Measurements from ENCODE around the gene REEP1. TPM values are rescaled to one million over a fixed set of nuclear protein-coding genes. Genes with fewer than 3 reads are reported as not detected.

REEP1 gene
- total RNA-seq, 1 donor from 2014 or later: 14.5 TPM

DNA sequence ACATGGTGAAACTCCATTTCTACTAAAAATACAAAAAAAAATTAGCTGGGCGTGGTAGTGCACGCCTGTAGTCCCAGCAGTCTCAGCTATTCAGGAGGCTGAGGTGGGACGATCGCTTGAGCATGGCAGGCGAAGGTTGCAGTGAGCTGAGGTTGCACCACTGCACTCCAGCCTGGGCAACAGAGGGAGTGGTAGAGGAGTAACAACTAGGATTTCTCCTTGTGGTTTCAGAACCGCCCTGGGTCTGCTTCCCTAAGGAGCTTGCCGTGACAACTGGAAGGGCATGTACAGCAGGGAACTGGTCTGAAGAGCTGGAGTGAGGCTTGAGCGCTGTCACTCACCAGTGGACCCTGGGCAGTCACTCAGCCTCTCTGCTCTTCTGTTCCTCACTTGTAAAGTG is 29.1 kb downstream of the REEP1 start:
- DNase-seq (ENCODE audit: low read depth in 2 of 2): no peak

DNA sequence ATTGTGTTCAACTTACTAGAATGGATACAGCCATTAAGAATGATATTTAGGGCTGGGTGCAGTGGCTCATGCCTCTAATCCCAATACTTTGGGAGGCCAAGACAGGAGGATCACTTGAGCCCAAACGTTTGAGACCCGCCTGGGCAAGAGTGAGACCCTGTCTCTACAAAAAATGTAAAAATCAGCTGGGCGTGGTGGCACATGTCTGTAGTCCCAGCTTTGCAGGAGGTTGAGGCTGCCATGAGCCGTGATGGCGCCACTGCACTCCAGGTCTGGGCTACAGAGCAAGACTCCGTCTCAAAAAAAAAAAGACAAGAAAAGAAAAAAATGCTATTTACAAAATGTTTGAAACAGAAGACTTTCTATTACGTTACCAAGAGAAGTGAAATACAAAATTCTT is 30.0 kb downstream of the REEP1 start:
- no peak for DNase-seq (ENCODE audit: low read depth in 2 of 2)

- no peak for DNase-seq (ENCODE audit: low read depth in 2 of 2)
Measured at GRCh38 chr2:86305915-86306254, 31.5 kb downstream of the REEP1 start.

GRCh38 chr2:86305195-86305914 is 32.1 kb downstream of the REEP1 start:
- DNase-seq (ENCODE audit: low read depth in 2 of 2): no peak

GRCh38 chr2:86304416-86304815 is 33.0 kb downstream of the REEP1 start:
- DNase-seq (ENCODE audit: low read depth in 2 of 2): no peak

- DNase-seq (ENCODE audit: low read depth in 2 of 2): no peak
Measured at GRCh38 chr2:86302320-86302719, 35.1 kb downstream of the REEP1 start.

DNA sequence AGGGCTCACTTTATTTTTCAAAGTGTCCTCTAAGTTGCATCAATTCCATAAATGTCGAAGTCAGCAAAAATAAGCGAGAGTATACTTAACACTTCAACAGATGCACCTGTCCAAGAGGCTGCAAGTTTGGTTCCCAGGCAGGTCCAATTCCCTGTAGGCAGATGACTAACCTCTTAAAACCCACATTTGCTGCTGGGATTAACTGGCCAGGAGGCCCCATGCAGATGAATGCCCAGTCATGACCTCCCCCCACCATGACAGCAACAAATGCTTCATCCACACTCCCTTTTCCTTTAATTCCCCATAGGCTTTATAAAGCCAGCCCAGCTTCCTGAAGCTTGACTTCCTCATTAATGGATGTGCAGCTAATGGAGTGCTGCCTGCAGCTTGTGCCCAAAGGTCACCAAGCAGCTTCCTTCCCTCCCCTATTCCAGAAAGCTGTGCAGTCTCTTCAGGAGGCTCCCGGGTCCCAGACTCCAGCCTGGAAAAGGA is 35.7 kb downstream of the REEP1 start:
- peak; percentile 28 to 52 for DNase-seq (ENCODE audit: low read depth in 2 of 2)

DNA sequence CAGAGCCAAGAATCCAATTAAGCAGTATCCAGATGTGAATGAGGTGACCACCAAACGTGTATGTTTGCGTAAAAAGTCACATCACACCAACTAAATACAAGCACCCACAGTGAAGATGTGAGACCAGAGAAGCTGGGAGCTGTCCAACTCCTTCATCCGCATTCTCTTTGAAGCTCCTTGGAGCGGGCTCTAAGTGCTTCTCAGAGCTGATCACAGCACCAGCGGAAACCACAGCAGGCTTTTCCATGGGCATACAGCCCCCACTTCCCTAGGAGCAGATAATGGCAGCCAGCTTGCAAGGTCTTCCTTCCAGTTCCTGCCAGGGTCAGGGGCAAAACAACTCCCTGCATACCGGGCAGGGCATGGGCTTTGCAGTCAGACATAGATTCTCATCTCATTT is 36.4 kb downstream of the REEP1 start:
- DNase-seq (ENCODE audit: low read depth in 2 of 2): peak; percentile 7 to 54

DNA sequence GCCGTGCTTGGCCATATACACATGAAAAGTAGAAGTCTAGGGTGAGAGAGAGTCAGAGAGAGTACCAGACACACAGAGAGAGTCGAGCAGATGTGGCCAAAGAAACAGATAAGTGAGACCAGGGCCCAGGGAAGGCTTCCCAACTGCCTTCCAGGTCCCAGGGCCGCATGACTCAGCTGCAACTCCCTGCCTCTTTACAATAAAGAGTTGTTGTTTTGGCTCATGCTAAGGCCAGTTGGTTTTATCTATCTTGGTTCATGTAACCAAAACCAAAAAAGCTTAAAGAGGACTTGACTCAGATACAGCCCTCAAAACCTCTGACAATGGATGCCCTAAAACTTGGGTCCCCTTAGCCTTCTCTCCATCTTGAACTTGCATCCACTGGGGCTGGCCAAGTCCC is 36.9 kb downstream of the REEP1 start:
- no peak for DNase-seq (ENCODE audit: low read depth in 2 of 2)

DNA sequence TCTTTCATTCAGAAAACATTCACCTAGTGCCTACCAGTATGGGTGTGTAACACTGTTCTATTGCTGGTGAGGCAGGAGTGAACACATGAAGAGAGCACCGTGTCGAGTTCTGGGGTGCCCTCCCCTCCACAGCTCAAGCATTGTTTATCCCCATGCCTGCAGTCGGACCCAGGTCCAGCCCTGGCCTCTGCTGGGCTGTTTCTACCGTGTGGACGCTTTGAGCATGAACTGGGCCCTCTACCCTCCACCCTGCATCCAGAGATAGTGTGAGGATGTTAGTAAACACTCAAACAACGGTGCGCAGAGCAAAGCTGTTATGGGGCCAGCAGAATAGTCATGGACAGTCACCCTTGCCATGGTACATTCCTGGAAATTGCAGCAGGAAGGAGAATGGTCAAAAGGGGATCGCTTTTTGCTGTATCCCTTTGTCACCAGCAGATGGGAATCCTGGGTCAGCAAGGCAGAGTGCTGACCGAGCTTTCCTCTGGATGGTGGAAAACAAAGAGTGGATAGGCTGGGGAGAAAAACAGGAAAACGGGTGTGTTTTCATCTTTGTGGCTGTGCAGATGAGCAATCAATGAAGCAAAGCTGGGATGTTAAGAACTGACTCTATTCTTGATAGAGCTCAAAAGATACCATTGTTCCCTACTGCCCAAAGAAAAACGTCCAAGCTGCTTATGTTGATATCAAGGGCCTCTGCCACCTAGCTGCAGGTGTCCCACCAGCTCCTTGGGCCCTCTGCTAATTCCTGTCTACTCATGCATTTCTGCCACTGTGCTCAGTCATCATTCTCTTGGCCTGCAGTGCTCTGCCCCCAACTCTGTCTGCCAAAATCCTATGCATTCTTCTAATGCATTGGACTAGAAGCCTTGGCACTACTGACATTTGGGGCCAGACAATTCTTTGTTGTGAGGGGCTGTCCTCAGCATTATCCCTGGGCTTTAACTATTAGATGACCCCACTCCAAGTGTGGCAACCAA is 38.7 kb downstream of the REEP1 start:
- DNase-seq (ENCODE audit: low read depth in 2 of 2): peak; percentile 59 to 97

GRCh38 chr2:86297382-86298147 is 39.9 kb downstream of the REEP1 start:
- DNase-seq (ENCODE audit: low read depth in 2 of 2): peak; percentile 21 to 34

DNA sequence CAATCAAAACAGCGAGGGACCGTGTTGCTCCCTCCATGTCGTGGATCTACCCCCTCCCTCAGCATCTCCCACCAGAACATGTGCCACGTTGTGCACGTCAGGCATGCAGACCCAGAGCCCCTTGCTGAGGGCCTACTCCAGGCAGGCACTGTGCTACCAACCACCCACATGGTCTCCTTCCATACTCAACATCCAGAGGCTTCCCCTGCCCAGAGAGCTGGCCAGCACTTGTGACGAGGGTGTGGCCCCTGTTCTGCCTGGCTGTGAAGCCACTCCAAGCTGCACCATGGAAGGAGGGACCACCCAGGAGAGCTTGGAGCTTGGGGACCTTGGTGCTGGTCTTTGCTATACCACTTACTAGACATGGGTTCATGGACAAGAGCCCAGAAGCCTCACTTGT is 40.5 kb downstream of the REEP1 start:
- no peak for DNase-seq (ENCODE audit: low read depth in 2 of 2)

GRCh38 chr2:86295066-86295465 is 42.4 kb downstream of the REEP1 start:
- no peak for DNase-seq (ENCODE audit: low read depth in 2 of 2)

GRCh38 chr2:86293612-86294011 is 43.8 kb downstream of the REEP1 start:
- peak; percentile 29 to 43 for DNase-seq (ENCODE audit: low read depth in 2 of 2)

GRCh38 chr2:86292571-86293515 is 44.6 kb downstream of the REEP1 start:
- no peak for DNase-seq (ENCODE audit: low read depth in 2 of 2)

DNA sequence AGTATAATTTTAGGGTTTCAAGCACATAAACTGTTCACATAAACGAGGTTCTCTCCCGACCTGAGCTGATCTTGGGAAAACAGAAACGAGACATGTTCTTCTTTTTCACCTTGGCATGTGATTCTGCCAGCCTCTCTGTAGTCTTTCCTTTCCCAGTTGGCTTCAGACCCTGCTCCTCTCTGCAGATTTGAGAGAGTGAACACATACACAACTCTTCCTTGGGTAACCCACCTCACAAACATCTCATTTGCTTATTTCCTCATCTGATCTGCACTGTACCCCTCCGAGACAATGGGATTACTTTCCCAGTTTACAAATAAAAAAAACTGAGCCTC is 46.1 kb downstream of the REEP1 start:
- no peak for DNase-seq (ENCODE audit: low read depth in 2 of 2)

GRCh38 chr2:86290596-86291327 is 46.7 kb downstream of the REEP1 start:
- no peak for DNase-seq (ENCODE audit: low read depth in 2 of 2)

DNA sequence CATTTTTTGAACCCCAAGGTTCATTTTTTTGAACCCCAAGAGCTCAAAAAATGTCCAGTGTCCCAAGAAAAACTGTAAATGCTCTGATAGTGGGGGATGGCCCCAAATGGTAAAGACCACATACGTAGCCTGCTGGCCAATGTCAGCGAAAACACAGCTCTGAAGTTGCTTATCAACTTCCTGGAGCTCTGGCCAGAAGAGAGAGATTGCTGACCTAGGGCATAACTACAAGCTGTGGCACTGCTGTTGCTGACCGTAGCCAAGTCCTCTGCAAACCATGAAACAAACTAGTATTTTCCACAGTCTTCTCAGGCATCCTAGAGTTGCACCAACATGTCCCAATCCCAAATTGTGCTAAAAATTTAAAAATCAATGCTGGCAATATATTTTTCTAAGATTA is 50.9 kb downstream of the REEP1 start:
- DNase-seq (ENCODE audit: low read depth in 2 of 2): peak in 1 of 2 donors; percentile 58

- DNase-seq (ENCODE audit: low read depth in 2 of 2): no peak
Measured at GRCh38 chr2:86285981-86286380, 51.4 kb downstream of the REEP1 start.

- no peak for DNase-seq (ENCODE audit: low read depth in 2 of 2)
Measured at GRCh38 chr2:86285571-86285970, 51.9 kb downstream of the REEP1 start.
